RWPE2 (cell line): Measurements from ENCODE around the gene ZDHHC11.
"Not testable (repeated sequence)": the region's sequence is repeated elsewhere in the genome, so short reads cannot be mapped to it uniquely, and the experiment has no call there.

ENCODE experiments used
- ATAC-seq: fragments of 200-7000 bp; cut with Tn5 transposase; 3 replicates; pipeline ENCODE4 v1.9.1; 2021; ENCODE audit warnings: low read depth
- DNase-seq: peaks from one replicate; pipeline ENCODE4 v3.0.0-alpha.2; 2020; ENCODE audit warnings: low spot score
- H3K27ac ChIP-seq: fragments of 450-650 bp; 2 replicates; pipeline ENCODE4 v1.5.1; 2017; ENCODE audit warnings: mild to moderate bottlenecking; ENCODE audit not compliant: poor library complexity, severe bottlenecking
- H3K27me3 ChIP-seq: fragments of 250-450 bp; sonication (Bioruptor Pico); 2 replicates; pipeline ENCODE4 v1.5.1; 2021; ENCODE audit warnings: mild to moderate bottlenecking, moderate library complexity; ENCODE audit not compliant: insufficient read depth, poor library complexity, severe bottlenecking
- H3K36me3 ChIP-seq: fragments of 250-450 bp; sonication (Bioruptor Pico); 2 replicates; pipeline ENCODE4 v1.5.1; 2020; ENCODE audit warnings: low read depth, mild to moderate bottlenecking, moderate library complexity
- H3K4me1 ChIP-seq: fragments of 250-450 bp; sonication (Bioruptor Pico); 2 replicates; pipeline ENCODE4 v1.5.1; 2021; ENCODE audit warnings: mild to moderate bottlenecking, moderate library complexity; ENCODE audit not compliant: insufficient read depth, poor library complexity, severe bottlenecking
- H3K4me3 ChIP-seq: fragments of 250-450 bp; sonication (Bioruptor Pico); 2 replicates; pipeline ENCODE4 v1.5.1; 2021; ENCODE audit warnings: mild to moderate bottlenecking, moderate library complexity; ENCODE audit not compliant: severe bottlenecking
- H3K9me3 ChIP-seq: fragments of 250-450 bp; sonication (Bioruptor Pico); 2 replicates; pipeline ENCODE4 v1.5.1; 2021; ENCODE audit warnings: mild to moderate bottlenecking, moderate library complexity; ENCODE audit not compliant: severe bottlenecking
- TF ChIP-seq, protein P1 (sequence below): fragments of 450-650 bp; IDR thresholded peaks from one replicate; pipeline ENCODE4 v1.5.1; 2017; ENCODE audit warnings: mild to moderate bottlenecking, moderate library complexity; ENCODE audit not compliant: poor library complexity, severe bottlenecking

Gene ZDHHC11

GRCh38 chr5:784428-785177, 66.2 kb downstream of the ZDHHC11 start, which contains the start of gene ZDHHC11B:
ZDHHC11B (minus strand) TSS chr5:784729; CDS start chr5:766919, 17,810 bp downstream.
- DNase-seq (peak; percentile 91), ATAC-seq (peak; percentile 77)
- not testable (repeated sequence) for H3K36me3 ChIP-seq, H3K27ac ChIP-seq, H3K4me1 ChIP-seq, H3K27me3 ChIP-seq, H3K9me3 ChIP-seq
- peak within 1 kb of the TSS; percentile 49 for H3K4me3 ChIP-seq

- not testable (repeated sequence) for H3K4me1 ChIP-seq, H3K27me3 ChIP-seq, H3K27ac ChIP-seq, H3K9me3 ChIP-seq, H3K36me3 ChIP-seq
- H3K4me3 ChIP-seq: peak overlapping the region; percentile 49
- DNase-seq (peak; percentile 62), ATAC-seq (peak; percentile 24; the same call in 2 of the 3 replicates)
These were observed 66.8 kb downstream of the ZDHHC11 start for GRCh38 chr5:783881-784427.

DNA sequence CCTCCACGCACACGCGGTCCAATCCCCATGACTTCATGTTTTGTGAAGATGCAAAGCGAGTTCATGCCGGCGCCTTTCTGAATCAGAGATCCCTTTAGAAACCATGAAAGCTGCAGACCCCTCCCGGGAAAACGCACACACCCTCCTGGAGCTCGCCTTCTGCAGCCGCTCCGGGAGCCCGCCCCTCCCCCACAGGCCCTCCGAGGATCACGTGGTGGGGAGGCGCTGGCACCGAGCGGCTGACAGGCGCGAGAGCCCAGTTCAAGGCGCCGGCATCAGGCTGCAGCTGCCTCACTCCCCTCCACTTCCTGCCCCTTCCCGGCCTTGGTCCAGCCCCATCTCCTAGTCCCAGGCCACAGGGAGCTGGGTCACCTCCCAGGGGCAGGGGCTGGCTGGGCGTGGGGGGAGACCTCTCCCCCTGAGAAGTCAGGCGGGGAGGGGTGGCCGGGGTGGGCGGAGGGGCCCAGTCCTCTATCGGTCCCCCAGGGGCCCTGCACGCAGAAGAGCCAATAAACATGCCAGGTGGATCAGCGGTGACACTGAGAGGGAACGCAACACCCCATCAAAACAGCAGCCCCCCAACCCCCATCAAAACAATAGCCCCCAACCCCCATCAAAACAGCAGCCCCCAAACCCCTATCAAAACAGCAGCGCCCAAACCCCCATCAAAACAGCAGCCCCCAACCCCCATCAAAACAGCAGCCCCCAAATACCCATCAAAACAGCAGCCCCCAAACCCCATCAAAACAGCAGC, 67.6 kb downstream of the ZDHHC11 start:
- not testable (repeated sequence) for H3K4me1 ChIP-seq, H3K36me3 ChIP-seq, H3K27ac ChIP-seq, H3K4me3 ChIP-seq, DNase-seq, H3K27me3 ChIP-seq, H3K9me3 ChIP-seq
- peak; percentile 32; the same call in 1 of the 3 replicates for ATAC-seq

DNA sequence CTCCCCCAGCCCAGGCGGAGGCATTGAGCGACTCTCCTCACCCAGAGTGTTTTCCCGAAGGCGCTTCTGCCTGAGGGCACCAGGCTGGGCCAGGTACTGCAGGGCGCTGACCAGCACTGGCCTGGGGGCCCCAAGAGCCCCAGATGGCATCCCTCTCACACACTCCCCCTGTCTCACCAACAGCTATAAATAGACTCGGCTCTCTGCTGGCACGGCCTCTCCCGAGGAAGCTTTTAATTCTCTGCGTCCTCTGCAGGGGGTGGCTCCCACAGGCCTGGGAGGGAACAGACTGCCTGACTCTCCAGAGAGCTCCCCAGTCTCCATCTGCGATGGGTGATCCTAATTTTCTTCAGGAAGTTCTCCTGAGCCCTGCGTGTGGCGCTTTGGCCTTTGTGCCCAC, 68.4 kb downstream of the ZDHHC11 start:
- H3K9me3 ChIP-seq, H3K4me3 ChIP-seq, DNase-seq, H3K4me1 ChIP-seq, H3K27ac ChIP-seq, H3K27me3 ChIP-seq, H3K36me3 ChIP-seq, ATAC-seq: not testable (repeated sequence)

DNA sequence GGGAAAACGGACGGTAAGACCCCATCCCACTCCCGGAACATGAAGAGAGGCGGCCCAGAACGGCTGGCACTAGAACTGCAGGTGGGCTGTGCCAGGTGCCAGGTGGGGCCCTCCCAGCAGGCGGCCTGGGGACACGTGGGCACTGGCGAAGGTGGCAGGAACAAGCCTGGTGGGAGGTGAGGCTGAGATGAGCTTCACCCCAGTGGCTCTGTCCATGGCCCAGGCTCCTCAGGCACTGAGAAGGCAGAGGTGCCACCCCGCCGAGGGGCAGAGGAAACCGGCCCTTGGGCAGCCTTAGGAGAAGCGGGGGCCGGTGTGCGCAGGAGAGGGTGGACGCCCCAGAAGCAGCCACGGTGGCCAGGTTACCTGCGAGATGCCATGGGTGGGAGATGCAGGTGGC, 70.2 kb downstream of the ZDHHC11 start:
- not testable (repeated sequence) for ATAC-seq, H3K27ac ChIP-seq, H3K4me1 ChIP-seq, H3K4me3 ChIP-seq, H3K9me3 ChIP-seq, H3K36me3 ChIP-seq, H3K27me3 ChIP-seq
- DNase-seq: peak; percentile 74

DNA sequence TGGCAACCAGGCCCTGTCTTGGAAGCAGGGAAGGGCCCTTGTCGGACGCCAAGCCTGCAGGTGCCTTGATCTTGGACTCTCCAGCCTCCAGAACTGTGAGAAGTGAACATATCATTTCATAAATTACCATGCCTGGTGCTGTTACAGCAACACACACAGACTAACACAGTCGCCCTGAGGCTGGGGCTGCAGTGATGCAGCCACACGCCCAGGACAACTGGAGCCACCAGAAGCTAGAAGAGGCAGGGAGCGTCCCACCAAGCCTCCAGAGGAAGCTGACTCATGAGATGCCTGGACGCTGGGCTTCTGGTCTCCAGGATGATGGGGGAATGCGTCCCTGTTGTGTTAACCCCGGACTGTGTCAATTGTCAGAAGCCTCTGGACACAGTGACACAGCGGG, 71.8 kb downstream of the ZDHHC11 start:
- not testable (repeated sequence) for ATAC-seq, H3K9me3 ChIP-seq, H3K4me1 ChIP-seq, H3K27ac ChIP-seq, H3K27me3 ChIP-seq, H3K4me3 ChIP-seq, DNase-seq, H3K36me3 ChIP-seq

GRCh38 chr5:778421-778820, 72.4 kb downstream of the ZDHHC11 start:
- not testable (repeated sequence) for ATAC-seq, H3K27ac ChIP-seq, H3K4me1 ChIP-seq, H3K27me3 ChIP-seq, H3K4me3 ChIP-seq, H3K9me3 ChIP-seq, DNase-seq, H3K36me3 ChIP-seq

DNA sequence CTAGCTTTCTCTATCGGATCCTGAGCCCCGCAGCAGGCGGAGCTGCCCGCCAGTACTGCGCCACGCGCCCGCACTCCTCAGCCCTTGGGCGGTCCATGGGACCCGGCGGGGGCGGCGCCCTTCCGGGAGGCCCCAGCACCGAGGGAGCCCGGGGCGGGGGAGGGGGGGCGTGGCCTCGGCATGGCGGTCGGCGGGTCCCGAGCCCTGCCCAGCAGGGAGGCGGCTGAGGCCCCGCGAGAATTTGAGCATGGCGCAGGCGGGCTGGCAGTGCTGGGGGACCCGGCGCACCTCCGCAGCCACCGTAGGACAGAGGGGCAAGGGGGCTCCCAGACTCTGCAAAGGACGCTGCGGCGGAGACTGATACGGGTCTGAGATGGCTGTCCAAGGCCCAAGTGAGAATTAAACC, 73.0 kb downstream of the ZDHHC11 start:
- Histone ChIP-seq H3K27me3 (no peaks in the 10 kb centered on the region), H3K4me3 (no peak overlapping the region), H3K36me3 (no peaks in the 10 kb centered on the region), H3K4me1 (no peaks in the 10 kb centered on the region), H3K27ac (no peak overlapping the region), H3K9me3 (no peaks in the 10 kb centered on the region)
- TF ChIP-seq, protein P1, sequence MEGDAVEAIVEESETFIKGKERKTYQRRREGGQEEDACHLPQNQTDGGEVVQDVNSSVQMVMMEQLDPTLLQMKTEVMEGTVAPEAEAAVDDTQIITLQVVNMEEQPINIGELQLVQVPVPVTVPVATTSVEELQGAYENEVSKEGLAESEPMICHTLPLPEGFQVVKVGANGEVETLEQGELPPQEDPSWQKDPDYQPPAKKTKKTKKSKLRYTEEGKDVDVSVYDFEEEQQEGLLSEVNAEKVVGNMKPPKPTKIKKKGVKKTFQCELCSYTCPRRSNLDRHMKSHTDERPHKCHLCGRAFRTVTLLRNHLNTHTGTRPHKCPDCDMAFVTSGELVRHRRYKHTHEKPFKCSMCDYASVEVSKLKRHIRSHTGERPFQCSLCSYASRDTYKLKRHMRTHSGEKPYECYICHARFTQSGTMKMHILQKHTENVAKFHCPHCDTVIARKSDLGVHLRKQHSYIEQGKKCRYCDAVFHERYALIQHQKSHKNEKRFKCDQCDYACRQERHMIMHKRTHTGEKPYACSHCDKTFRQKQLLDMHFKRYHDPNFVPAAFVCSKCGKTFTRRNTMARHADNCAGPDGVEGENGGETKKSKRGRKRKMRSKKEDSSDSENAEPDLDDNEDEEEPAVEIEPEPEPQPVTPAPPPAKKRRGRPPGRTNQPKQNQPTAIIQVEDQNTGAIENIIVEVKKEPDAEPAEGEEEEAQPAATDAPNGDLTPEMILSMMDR: no peak
- DNase-seq (peak; percentile 64), ATAC-seq (no peak)
